Peyer's patch (tissue), 4 donors: ENCODE results near the gene EN2. TPM values are rescaled to one million over a fixed set of nuclear protein-coding genes. Genes with fewer than 3 reads are reported as not detected.

Source experiments
- DNase-seq, 3 donors: peaks; one replicate each; pipeline ENCODE4 v3.0.0-alpha.2; 2017 to 2019
- H3K27ac ChIP-seq, 4 donors: fragments of 200-600 bp; sonication (generic); one replicate each; pipeline ENCODE4 v1.5.1; 2016 to 2019
- H3K27me3 ChIP-seq, 2 donors: fragments of 200-600 bp; sonication (generic); one replicate each; pipeline ENCODE4 v1.5.1; 2019
- H3K36me3 ChIP-seq, 3 donors: fragments of 200-600 bp; sonication (generic); one replicate each; pipeline ENCODE4 v1.5.1; 2016 to 2019
- H3K4me1 ChIP-seq, 4 donors: fragments of 200-600 bp; sonication (generic); one replicate each; pipeline ENCODE4 v1.5.1; 2016 to 2019
- H3K4me3 ChIP-seq, 4 donors: fragments of 200-600 bp; sonication (generic); 1 replicate in 3 of 4; 2 replicates in 1 of 4; pipeline ENCODE4 v1.5.1; 2016 to 2019; ENCODE audit warnings: mild to moderate bottlenecking in 1 of 4
- H3K9me3 ChIP-seq, 4 donors: fragments of 200-600 bp; sonication (generic); one replicate each; pipeline ENCODE4 v1.5.1; 2016 to 2019; ENCODE audit warnings: mild to moderate bottlenecking in 1 of 4
- CTCF ChIP-seq, 6 experiments: fragments of 450-650 bp in 4 of 6; fragments of 200-600 bp in 2 of 6; sonication (generic) in 1 of 6; IDR thresholded peaks; one replicate each; pipeline ENCODE4 v1.5.1; 2017 to 2019; ENCODE audit warnings: antibody characterized with exemption in 6 of 6, mild to moderate bottlenecking in 3 of 6, moderate library complexity in 1 of 6
- POLR2A ChIP-seq, 2 donors: fragments of 450-650 bp; IDR thresholded peaks; one replicate each; pipeline ENCODE4 v1.5.1; 2017; ENCODE audit warnings: antibody characterized with exemption in 2 of 2, mild to moderate bottlenecking in 2 of 2, moderate library complexity in 2 of 2
- total RNA-seq, 4 donors: library from RNA; depleted of rRNA; stranded (reverse); fragments of >200 nt; gene quantifications; one replicate each; pipeline ENCODE4 v1.1.0, GENCODE V29; 2016

Gene EN2
- total RNA-seq, 4 donors from 2014 or later: not detected

DNA sequence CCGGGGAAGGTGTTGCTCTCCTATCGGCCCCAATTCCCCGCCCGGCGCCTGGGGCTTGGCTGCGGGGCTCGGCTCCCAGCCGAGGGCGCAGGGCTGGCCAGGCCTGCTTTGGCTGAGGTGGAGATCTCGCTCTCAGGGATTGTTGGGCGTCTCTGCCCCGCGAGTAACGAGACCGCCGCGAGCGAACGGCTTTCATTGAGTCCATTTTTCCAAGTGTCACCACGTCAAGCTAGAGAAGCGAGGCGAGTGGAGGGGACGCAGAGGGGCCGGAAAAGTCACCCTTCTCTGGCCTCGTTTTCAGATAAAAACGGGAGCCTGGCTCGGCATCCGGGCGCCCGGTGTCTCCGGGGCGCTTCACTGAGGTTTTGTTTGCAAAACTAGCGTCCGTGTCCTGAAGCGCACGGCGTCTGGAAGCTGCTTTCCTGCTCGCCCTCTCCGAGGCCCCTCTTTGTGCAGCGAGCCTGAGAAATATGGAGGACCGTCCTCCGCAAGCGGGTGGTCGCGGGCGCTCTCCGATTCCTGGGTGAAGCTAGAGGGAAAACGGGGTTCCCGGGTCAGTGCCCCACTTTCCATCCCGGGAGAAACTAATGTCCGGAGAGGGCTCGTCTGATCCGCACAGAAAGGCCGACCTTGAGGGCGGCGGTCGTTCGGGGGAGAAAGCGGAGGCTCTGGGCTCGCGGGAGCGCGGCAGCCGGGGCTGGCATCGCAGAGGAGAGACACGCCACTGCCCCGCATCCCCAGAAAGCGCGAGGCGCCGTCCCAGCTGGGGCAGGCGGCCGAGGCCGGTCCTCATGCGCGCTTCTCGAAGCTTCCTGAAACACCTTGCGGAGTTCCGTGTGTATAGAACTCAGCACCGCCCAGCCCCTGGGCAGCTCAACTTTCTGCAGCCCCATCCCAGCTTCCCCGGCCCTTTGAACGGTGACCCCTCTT, 3.5 kb upstream of the EN2 start:
- Histone ChIP-seq H3K9me3 (no peaks in the 10 kb centered on the region), H3K27me3 (peaks cover 0 to 82% of the 10 kb centered on the region in 2 donors), H3K4me1 (peaks cover 0 to 37% (median 6%) of the 10 kb centered on the region in 4 donors), H3K27ac (no peak overlapping the region), H3K36me3 (no peaks in the 10 kb centered on the region), H3K4me3 (no peak overlapping the region)
- no peak for DNase-seq
- no peak for TF ChIP-seq POLR2A (IDR thresholded peaks at IDR 0.05)
- no peak for TF ChIP-seq CTCF (IDR thresholded peaks at IDR 0.05)

DNA sequence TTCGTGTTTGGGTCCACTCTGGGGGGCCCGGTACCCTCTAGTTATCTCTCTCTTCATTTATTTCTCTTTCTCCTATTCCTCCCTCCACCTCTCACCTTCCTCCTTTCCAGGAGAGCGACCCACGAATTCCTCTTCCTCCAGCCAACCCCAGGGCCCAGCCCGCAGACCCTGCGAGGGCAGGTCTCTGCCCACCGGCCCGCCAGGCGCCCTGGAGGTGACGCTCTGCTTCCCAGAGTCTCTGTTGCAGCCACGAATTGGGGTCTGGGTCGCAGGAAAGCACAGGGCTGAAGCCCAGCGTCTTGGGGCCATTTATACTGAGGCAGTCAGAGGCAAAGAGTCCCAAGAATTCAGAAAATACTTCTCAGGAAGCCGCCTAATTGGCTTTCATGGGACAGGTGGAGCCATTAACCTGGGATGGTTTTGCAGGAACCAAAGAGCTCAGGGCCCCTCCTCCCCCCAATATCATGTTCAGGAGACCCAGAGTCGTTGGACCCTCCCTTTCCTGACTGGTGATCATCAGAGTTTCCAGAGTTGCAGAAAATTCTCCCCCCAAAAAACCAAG, 2.7 kb upstream of the EN2 start:
- H3K36me3 ChIP-seq: no peaks in the 10 kb centered on the region
- H3K4me3 ChIP-seq: no peak overlapping the region
- H3K27ac ChIP-seq: no peak overlapping the region
- H3K9me3 ChIP-seq: no peaks in the 10 kb centered on the region
- DNase-seq: peak in 1 of 3 donors; percentile 34
- peaks cover 0 to 82% of the 10 kb centered on the region in 2 donors for H3K27me3 ChIP-seq
- H3K4me1 ChIP-seq: peaks cover 0 to 39% (median 6%) of the 10 kb centered on the region in 4 donors
- TF ChIP-seq POLR2A (IDR thresholded peaks at IDR 0.05) (no peak), CTCF (IDR thresholded peaks at IDR 0.05) (no peak)

DNA sequence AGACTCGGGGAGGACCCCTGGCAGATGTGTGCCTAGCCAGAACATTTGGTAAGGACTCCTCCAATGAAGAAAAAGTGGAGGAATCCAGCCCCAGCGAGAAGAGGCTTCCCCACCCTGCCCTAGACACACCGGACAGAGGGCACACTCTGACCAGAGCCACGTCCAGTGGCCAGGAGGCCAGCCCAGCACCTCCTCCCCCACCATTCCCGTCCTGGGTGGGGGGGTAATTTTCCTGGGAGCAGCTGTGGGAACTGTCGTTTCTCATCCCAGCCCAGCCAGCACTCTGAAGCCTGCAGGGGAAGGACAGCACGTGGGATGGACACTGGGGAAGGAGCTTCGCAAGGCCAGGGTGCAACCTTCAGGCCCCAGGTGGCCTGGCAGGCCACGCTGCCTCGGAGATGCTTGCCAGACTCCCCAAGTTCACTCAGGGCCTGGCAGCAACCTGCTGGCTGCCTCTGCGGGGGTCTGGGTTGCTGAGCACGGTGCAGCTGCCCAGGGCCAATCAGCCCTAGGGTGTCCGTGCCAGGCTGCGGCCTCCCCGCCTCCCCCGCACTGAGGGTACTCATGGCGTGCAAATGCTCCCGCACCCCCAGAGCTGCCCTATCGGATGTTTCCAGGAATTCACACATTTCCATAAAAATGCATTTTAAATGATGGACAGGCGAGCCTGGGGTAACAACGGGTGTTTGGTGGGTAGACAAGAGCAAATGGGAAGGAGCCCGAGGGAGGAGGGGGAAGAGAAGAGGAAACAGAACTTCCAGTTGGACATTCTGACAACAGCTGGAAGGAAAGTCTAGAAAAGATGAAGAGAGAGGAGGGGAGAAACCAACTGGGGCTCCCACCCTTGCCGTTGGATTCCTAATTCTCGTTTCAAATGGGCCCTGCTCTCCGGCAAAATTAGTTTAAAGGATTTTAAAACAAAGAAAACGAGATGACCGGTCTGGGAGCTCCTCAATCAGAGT, 1.9 kb upstream of the EN2 start:
- Histone ChIP-seq H3K4me1 (peaks cover 0 to 39% (median 6%) of the 10 kb centered on the region in 4 donors), H3K27me3 (peaks cover 0 to 82% of the 10 kb centered on the region in 2 donors), H3K4me3 (peak overlapping the region in 1 of 4 donors; percentile 51), H3K36me3 (no peaks in the 10 kb centered on the region), H3K9me3 (no peaks in the 10 kb centered on the region), H3K27ac (no peak overlapping the region)
- no peak for DNase-seq
- TF ChIP-seq CTCF (IDR thresholded peaks at IDR 0.05) (no peak), POLR2A (IDR thresholded peaks at IDR 0.05) (no peak)

- Histone ChIP-seq H3K27ac (no peak overlapping the region), H3K4me1 (peaks cover 0 to 39% (median 6%) of the 10 kb centered on the region in 4 donors), H3K36me3 (no peaks in the 10 kb centered on the region), H3K4me3 (peak overlapping the region; percentile 27 to 53 (median 43)), H3K9me3 (no peaks in the 10 kb centered on the region), H3K27me3 (peaks cover 0 to 82% of the 10 kb centered on the region in 2 donors)
- peak in 2 of 3 donors; percentile 60 to 76 for DNase-seq
- TF ChIP-seq POLR2A (IDR thresholded peaks at IDR 0.05) (no peak), CTCF (IDR thresholded peaks at IDR 0.05) (no peak)
These were observed 988 bp upstream of the EN2 start for GRCh38 chr7:155456738-155457543.
